H1 (cell line): Measurements from ENCODE around the gene CD248. TPM values are rescaled to one million over a fixed set of nuclear protein-coding genes. Genes with fewer than 3 reads are reported as not detected.

Experiments used
- BRCA1 ChIP-seq: IDR thresholded peaks from 2 replicates; pipeline ENCODE4 v1.6.1; 2012; ENCODE audit warnings: low read depth, low read length, improper control_type of control experiment
- CHD1 ChIP-seq: IDR thresholded peaks from 2 replicates; pipeline ENCODE4 v1.6.1; 2012; ENCODE audit warnings: low read depth, low read length, improper control_type of control experiment
- NRF1 ChIP-seq: IDR thresholded peaks from 2 replicates; pipeline ENCODE4 v1.6.1; 2011; ENCODE audit warnings: mild to moderate bottlenecking, low read depth, low read length, improper control_type of control experiment
- TCF12 ChIP-seq: IDR thresholded peaks from 2 replicates; pipeline ENCODE4 v1.6.1; 2011; ENCODE audit warnings: low read depth, mild to moderate bottlenecking, low read length
- polyA plus RNA-seq, 7 experiments: library from polyadenylated mRNA; depleted of rRNA in 3 of 7; stranded (reverse) in 5 of 7; unstranded in 2 of 7; fragments of >200 nt in 5 of 7; fragments of 200-250 nt in 2 of 7; gene quantifications; 1 replicate in 5 of 7; 2 replicates in 1 of 7; 4 replicates in 1 of 7; pipeline versions ENCODE4 v1.2.1 to v1.2.3, GENCODE V29; 2011 to 2013; ENCODE audit warnings: missing spikeins in 2 of 7, mixed read lengths in 2 of 7
- total RNA-seq: library from RNA; stranded (reverse); fragmentation: NEBNext Ultra II Directional; extraction: Animal tissue kit (Norgen Biotek cat#: 25700); gene quantifications from 2 replicates; pipeline ENCODE4 v1.2.1, GENCODE V29; 2021
- TF ChIP-seq, protein P1 (sequence below): IDR thresholded peaks from 2 replicates; pipeline ENCODE4 v1.6.1; 2012; ENCODE audit warnings: inconsistent platforms
- TF ChIP-seq, protein P2 (sequence below): IDR thresholded peaks from 2 replicates; pipeline ENCODE4 v1.6.1; 2012; ENCODE audit warnings: low read length, inconsistent platforms
- TF ChIP-seq, protein P3 (sequence below), 3 experiments: IDR thresholded peaks; 1 replicate in 2 of 3; 2 replicates in 1 of 3; pipeline versions ENCODE4 v1.5.1 to v1.6.1; 2011; ENCODE audit warnings: low read length in 3 of 3, mild to moderate bottlenecking in 3 of 3, inconsistent platforms in 2 of 3, low read depth in 1 of 3, moderate library complexity in 1 of 3; ENCODE audit not compliant: insufficient read depth in 1 of 3; ENCODE audit errors: control extremely low read depth in 1 of 3
- TF ChIP-seq, protein P4 (sequence below): IDR thresholded peaks from 2 replicates; pipeline ENCODE4 v1.6.1; 2011; ENCODE audit warnings: low read length, improper control_type of control experiment

Gene CD248
- total and polyA plus RNA-seq, 2 of the 8 experiments (the other 6 are each of a cell fraction or from before 2014, with no cell fraction given), result 2.7 to 3.9 TPM

DNA sequence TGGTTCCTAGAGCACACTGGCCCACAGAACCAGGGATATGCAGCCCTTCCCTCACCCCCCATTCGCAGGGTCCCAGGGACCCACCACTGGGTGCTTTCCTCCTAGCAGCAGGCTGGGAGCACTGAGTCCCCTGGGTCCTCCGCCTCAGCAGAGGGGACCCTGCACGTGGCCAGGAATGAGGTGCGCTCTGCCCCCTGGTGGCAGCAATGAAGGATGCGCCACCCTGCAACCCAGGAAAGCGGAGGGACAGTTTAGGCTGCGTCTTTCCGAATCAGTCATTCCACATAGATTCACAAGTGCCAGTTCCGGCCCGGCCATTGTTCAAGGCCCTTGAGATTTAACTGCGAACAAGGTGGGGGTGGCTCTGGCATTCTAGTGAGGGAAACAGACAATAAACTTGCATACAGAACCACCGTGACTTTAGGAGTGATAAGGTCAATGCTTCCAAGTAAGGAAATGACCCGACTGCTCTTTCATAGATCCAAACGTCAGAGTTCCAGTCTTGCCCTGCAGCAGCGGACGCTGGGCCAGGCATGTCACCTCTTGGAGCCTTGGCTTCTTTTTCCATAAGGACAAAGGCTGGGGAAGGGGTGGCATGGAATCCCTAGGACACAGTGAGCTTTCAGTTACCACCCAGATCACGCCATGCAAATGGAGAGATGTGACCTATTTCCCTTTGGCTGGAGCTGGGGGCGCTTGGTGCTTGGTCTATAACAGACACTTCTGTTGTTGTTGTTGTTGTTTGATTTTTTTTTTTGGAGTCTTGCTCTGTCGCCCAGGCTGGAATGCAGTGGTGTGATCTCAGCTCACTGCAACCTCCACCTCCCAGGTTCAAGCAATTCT lies 11.7 kb upstream of the CD248 start (continued):
- TF ChIP-seq TCF12 (0 out of 2 replicates have a peak, but pooled peaks have one; percentile 27), NRF1 (no peak), CHD1 (no peak), BRCA1 (no peak)
- TF ChIP-seq, protein P1, sequence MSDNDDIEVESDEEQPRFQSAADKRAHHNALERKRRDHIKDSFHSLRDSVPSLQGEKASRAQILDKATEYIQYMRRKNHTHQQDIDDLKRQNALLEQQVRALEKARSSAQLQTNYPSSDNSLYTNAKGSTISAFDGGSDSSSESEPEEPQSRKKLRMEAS, result peak; percentile 99
- TF ChIP-seq, protein P2, sequence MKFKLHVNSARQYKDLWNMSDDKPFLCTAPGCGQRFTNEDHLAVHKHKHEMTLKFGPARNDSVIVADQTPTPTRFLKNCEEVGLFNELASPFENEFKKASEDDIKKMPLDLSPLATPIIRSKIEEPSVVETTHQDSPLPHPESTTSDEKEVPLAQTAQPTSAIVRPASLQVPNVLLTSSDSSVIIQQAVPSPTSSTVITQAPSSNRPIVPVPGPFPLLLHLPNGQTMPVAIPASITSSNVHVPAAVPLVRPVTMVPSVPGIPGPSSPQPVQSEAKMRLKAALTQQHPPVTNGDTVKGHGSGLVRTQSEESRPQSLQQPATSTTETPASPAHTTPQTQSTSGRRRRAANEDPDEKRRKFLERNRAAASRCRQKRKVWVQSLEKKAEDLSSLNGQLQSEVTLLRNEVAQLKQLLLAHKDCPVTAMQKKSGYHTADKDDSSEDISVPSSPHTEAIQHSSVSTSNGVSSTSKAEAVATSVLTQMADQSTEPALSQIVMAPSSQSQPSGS, result peak; percentile 74; the same call in 1 of the 2 replicates
- TF ChIP-seq, protein P3, sequence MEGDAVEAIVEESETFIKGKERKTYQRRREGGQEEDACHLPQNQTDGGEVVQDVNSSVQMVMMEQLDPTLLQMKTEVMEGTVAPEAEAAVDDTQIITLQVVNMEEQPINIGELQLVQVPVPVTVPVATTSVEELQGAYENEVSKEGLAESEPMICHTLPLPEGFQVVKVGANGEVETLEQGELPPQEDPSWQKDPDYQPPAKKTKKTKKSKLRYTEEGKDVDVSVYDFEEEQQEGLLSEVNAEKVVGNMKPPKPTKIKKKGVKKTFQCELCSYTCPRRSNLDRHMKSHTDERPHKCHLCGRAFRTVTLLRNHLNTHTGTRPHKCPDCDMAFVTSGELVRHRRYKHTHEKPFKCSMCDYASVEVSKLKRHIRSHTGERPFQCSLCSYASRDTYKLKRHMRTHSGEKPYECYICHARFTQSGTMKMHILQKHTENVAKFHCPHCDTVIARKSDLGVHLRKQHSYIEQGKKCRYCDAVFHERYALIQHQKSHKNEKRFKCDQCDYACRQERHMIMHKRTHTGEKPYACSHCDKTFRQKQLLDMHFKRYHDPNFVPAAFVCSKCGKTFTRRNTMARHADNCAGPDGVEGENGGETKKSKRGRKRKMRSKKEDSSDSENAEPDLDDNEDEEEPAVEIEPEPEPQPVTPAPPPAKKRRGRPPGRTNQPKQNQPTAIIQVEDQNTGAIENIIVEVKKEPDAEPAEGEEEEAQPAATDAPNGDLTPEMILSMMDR (IDR thresholded peaks at IDR 0.05; ENCODE audit: control extremely low read depth in 1 of 3, insufficient read depth in 1 of 3, low read depth in 1 of 3, low read length in 3 of 3), result peak; percentile 95 to 98 (median 97)
- TF ChIP-seq, protein P4, sequence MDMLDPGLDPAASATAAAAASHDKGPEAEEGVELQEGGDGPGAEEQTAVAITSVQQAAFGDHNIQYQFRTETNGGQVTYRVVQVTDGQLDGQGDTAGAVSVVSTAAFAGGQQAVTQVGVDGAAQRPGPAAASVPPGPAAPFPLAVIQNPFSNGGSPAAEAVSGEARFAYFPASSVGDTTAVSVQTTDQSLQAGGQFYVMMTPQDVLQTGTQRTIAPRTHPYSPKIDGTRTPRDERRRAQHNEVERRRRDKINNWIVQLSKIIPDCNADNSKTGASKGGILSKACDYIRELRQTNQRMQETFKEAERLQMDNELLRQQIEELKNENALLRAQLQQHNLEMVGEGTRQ, result peak; percentile 65
